Keratinocyte (primary cell): ENCODE results near the gene SFMBT2.

ENCODE experiments used
- EZH2 ChIP-seq: IDR thresholded peaks from one replicate; pipeline ENCODE4 v1.6.1; 2012; ENCODE audit warnings: inconsistent platforms, mild to moderate bottlenecking, low read length, moderate library complexity
- TF ChIP-seq, protein P1 (sequence below), 3 experiments: IDR thresholded peaks in 1 of 3; conservative IDR thresholded peaks in 1 of 3; optimal IDR thresholded peaks in 1 of 3; 2 replicates in 2 of 3; 3 replicates in 1 of 3; pipeline versions ENCODE3 to v1.5.1; 2011; ENCODE audit warnings: low read length in 3 of 3, mild to moderate bottlenecking in 3 of 3, moderate library complexity in 2 of 3, control low read depth in 1 of 3, inconsistent platforms in 1 of 3; ENCODE audit not compliant: insufficient read depth in 2 of 3; ENCODE audit errors: extremely low read depth in 1 of 3

DNA sequence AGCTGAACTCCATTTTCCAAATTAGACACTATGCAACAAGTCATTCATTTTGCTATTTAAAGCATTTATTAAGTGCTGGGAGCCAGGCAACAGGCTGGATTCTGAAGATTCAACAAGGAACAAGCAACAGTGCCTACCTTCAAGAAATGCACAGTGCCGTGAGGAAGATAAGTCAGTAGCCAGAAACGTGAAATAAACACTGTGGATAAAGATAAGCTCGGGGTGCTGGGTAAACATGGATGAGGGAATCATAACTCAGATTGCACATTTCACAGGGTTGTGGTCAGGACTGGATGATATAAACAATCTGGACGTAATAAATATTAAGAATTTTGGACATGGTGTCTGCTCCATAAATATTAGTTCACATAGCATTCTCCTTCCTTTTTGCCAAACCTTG lies 259.3 kb downstream of the SFMBT2 start:
- TF ChIP-seq, protein P1, sequence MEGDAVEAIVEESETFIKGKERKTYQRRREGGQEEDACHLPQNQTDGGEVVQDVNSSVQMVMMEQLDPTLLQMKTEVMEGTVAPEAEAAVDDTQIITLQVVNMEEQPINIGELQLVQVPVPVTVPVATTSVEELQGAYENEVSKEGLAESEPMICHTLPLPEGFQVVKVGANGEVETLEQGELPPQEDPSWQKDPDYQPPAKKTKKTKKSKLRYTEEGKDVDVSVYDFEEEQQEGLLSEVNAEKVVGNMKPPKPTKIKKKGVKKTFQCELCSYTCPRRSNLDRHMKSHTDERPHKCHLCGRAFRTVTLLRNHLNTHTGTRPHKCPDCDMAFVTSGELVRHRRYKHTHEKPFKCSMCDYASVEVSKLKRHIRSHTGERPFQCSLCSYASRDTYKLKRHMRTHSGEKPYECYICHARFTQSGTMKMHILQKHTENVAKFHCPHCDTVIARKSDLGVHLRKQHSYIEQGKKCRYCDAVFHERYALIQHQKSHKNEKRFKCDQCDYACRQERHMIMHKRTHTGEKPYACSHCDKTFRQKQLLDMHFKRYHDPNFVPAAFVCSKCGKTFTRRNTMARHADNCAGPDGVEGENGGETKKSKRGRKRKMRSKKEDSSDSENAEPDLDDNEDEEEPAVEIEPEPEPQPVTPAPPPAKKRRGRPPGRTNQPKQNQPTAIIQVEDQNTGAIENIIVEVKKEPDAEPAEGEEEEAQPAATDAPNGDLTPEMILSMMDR (optimal IDR thresholded peaks at IDR 0.05 in 1 of 3, IDR thresholded peaks at IDR 0.05 in 1 of 3, conservative IDR thresholded peaks at IDR 0.05 in 1 of 3; ENCODE audit: extremely low read depth in 1 of 3, insufficient read depth in 2 of 3, low read length in 3 of 3), result no peak
- no peak for TF ChIP-seq EZH2
